GDM1 (cell line): ENCODE measurements around the gene PHC3.

Experiments used
- DNase-seq: peaks from one replicate; lab custom pipeline; 2025; lab: John Stamatoyannopoulos, UW

PHC3 gene

DNA sequence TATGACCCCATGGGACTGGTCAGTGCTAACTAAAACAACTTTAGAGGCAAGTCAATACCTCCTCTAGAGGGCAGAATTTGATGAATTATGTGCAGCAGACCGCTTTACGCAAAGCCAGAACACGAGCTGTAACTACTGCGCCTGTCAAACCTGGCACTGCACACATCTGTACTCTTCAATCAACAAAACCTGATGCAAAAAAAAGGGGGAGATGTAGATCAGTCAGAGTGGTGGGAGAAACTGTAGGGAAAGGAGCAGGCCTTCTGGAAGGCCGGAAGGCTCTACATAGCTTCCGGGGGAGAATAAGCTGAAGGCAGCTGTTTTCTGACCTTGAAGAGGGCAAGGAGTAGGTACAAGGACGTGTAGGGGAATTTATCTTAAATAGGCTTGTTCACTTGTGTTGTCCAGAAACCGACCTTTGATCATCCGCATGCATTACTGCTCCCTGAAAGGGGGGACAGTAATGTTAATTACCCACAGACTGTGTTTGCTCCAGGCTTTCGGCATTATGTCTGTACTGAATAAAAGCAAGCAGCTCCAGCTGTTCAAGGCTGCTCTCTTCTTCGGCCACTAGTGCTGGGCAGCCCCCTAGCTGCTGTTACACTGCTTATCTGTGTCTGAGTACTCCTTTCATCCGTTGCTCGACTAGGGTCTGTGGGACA lies 102.8 kb downstream of the PHC3 start:
- no peak for DNase-seq

DNA sequence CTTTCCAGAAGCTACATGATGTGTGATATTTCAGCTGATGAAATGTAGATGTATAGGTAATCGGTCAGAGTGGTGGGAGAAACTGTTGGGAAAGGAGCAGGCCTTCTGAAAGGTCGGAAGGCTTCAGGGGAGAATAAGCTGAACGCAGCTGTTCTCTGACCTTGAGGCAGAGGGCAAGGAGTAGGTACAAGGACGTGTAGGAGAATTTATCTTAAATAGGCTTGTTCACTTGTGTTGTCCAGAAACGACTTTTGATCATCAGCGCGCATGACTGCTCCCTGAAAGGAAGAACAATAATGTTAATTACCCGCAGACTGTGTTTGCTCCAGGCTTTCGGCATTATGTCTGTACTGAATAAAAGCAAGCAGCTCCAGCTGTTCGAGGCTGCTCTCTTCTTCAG lies 104.2 kb downstream of the PHC3 start:
- DNase-seq: no peak

DNA sequence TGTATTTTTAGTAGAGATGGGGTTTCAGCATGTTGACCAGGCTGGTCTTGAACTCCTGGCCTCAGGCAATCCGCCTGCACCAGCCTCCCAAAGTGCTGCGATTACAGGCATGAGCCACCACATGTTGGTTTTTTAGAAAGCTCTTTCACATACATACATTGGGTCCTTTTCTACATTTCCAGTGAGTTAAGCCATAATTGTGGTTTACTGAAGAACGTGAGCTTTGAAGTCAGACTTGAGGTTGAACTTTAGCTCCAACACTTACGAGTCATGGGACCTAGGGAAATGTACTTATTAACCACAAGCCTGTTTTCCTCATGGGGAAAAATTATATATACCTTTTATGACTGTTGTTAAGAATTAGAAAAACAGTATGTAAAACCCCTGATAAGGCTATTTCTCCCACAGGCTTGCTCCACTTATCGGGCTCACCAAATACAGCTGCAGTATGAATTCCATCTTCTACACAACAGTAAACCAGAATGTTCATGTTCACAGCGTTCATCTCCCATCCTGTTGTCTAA lies 104.8 kb downstream of the PHC3 start:
- no peak for DNase-seq

DNA sequence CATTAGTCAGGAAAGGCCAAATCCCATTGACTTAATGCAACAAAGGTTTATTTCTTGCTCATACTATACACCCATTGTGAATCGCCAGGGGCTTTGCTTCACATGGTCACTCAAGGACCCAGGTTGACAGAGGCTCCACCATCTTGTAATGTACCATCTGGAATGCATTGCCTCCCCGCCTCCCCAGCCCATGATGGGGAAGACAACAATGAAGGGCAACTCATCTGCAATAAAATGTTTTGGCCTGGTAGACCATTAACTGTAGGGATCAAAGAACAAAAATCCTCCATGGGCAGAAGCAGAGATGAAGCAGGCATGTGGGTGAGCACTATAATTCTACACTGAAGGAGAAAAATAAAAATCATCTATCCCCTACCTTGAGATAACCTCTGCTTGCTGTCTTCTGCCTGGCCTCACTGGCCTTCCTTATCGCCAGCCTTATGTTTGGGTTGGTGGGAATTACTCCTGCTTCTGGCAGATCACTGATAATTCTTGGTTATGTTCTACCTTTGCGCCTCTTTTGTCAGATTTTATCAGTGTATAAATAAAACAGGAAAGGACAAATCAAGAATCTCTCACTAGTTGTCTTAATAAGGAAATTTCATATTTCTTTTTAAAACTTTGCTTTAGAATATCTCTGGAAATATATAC lies 106.0 kb downstream of the PHC3 start:
- DNase-seq: no peak

DNA sequence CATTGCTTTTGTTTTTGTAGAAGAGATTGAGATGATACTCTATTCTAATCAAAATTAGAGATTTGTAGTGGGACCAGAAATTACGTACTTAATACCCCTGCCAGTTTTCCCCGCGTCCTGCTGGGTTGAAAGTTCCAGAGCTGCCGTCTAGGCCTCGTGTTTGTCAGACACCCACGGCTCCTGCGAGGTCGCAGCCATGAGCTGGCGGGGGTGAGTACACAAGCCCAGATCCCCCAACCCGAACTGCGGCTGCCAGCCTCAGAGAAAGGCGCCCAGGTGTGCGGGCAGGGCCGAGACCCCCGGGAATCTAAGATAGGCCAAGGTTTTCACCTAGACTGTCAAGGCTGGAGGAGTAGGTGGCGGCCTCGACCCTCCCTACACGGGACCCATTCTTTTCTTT lies 117.4 kb downstream of the PHC3 start:
- DNase-seq: no peak

DNA sequence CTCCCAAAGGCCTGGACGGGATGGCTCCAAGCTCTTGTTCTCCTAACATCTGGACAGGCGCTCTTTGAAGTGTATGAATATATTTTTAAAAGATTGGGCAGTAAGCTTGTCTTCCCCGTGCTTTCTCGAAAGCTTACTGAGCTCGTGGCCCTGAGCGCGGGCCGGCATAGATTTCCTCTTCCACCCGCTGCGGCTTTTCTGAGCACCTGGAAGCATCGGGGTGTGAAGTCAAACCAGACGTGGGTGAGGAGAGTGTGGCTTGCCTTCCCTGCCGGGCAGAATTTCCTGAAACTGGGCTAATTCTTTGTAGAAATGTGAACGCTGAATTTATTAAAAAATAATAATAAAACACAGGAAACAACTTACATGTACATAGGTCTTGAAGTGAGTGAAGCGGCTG lies 117.8 kb downstream of the PHC3 start:
- DNase-seq: no peak

DNA sequence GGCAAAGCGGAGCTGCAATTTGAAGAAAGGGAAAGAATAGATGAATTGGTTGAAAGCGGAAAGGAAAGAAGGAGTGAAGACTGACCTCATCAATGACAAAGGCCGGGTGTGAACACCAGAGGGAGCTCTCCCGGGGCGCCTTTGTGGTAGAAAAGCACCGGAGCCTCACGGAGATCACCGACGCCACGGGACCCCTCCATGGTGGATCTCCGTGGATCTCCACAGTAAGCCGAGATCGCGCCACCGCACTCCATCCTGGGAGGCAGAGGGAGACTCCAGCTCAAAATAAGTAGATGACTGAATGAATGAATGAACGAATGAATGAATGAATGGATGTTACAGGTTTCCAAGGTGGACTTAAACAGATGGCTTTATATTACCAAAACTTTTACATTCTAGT lies 118.8 kb downstream of the PHC3 start:
- DNase-seq: no peak

DNA sequence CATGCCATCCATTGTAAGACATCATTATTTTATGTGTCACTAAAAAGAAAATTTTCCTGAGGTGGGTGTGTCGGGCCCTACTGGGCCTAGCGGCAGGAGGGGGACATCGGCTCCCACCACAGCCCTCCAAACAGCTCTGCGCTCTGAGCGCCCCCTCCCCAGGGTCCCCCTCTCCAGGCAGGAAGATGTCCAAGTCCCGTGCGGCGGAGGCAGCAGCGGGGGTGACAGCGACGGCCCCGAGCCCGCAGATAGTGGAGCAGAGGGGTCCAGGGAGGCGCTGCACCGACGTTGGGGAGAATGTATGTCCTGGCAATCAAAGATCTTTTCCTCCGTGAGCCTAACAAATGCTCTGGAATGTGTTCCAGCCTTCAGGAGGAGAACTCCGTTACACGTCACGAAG lies 119.5 kb downstream of the PHC3 start:
- no peak for DNase-seq

DNA sequence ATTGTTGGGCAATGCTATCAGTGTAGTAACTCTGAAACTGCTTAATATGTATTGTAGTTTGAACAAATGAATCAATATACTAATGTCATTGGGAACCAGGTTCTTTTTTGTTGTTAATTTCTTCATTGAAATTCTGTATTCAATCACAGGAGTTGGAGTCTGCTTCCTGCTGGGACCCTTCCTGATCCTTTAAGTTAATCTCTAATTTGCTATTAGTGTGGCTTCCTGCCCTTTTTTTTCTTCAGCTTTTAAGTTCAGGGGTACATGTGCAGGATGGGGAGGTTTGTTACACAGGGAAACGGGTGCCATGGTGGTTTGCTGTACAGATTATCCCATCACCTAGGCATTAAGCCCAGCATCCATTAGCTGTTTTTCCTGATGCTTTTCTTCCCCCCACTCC lies 122.1 kb downstream of the PHC3 start:
- no peak for DNase-seq

DNA sequence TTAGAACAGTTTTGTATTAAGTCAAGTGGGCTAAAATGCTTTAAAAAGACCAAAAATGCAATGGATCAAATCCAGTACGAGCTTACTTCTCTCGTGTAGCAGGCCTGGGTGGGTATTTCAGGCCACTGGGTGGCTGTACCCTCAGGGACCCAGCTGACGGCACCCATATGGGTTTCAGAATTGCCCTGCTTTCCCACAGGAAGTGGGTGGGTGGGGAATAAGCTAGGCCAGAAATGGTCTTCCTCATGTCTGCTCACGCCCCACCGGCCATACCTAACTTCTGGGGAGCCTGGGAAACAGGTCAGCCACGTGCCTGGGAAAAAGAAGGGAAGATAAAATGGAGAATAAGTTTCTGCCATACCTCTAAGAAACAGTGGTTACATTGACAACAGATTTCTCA lies 123.4 kb downstream of the PHC3 start:
- DNase-seq: no peak

DNA sequence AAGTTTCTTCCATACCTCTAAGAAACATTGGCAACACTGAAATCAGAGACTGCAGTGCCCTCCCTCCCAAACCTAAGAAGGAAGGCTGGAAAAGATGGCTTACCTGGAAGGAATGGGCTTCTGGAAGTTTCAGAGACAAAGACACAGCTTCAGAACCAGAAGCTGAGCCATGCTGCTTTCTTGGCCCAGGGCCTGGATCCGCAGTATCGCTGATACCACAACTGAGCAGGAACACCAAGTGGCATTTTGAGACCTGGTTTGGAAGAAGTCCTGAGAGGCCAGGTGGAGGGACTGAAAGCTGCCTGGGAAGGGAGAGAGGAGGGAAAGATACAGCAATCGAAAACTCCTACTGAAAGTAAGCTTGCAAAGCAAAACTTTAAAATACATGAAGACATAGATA lies 124.0 kb downstream of the PHC3 start:
- no peak for DNase-seq

DNA sequence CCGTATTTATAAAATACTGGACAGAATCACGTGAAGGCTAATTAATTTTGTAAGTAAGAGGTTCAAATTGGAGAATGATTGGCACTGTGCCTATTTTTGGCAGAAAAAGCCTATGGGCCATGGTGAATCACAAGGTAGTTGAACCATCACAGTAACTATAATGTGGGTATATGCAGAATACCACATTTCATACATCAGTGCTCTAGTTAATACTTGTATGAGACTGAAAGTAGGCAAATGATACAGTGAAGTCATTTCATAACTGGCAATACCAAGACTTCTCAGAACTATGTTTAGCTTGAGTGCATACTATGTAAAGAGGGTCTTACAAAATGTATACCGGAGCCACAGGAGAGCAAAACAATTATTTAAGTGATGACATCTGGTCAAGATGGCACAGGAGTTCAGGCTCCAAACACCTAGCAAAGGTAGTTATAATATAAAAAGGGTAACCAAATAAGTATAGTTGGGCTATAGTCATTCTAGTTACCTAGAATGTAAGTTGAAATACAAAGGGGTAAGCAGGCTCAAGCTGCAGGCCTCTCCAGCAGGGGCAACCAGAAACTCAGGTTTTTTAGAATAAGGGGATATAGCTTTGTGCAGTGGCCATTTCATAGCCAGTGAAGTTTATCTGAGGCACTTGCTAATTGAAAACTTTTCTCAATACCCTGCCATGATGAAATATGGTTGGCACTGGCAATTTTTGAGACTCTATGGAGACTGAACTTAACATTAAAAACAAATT lies 124.7 kb downstream of the PHC3 start:
- DNase-seq: no peak

DNA sequence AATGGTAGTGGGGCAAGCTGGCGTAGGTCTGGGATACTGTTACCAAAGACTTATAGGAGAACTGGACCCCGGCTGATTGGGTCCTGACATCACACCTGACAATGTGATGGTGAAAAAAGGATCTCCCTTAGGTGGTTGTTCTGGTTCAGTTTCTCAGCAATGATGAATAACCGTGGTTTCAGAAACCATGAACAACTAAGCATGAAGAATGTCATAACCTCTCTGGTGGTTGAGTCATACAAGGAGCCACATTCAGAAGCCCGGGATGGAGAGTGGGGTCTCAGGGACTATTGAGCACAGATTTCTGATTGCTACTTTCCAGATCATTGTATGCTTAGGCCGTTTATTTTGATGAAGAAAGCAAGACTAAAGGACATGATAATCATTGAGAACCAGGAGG lies 126.3 kb downstream of the PHC3 start:
- no peak for DNase-seq

DNA sequence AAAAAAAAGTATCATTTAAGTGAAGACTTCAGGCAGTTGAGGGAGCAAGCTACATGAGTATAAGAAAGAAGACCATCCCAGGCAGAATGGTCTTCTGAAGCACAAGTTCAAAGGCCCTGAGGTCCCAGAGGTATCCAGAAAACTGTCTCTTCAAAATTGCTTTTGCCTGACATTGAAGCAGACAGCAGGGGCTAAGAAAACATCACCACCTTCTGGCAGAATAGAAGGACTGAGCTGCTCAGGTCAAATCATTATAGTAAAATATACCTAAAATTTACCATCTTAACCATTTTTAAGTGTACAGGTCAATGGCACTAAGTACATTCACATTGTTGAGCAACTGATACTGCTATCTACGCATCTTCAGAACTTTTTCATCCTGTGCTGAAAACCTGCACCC lies 127.3 kb downstream of the PHC3 start:
- DNase-seq: no peak

DNA sequence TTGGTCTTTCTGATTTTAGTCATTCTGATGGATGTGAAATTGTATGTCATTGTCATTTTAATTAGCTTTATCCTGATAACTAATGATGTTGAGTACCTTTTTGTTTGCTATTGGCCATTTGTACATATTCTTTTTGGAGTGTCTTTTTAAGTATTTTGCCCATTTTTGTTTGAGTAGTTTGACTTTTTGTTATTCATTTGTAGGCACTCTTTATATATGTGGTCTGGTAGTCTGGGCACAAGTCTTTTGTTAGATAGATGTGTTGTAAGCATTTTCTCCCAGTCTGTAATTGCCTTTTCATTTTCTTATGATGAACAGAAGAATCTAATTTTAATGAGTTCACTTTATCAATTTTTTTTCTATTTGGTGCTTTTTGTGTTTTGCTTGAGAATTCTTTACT lies 129.1 kb downstream of the PHC3 start:
- DNase-seq: no peak

DNA sequence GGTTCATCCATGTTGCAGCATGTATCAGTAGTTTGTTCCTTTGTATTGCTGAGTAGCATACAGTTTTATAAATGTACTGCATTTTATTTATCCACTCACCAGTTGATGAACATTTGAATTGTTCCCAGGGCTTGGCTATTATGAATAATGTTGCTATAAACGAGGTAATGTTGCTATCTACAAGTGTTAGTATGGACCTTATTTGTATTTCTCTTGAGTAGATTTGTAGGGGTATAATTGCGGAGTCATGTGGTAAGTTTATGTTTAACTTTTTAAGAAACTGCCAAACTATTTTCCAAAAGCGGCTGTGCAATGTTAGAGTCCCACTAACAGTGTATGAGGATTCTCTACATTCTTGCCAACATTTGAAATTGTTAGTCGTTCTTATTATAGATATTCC lies 130.8 kb downstream of the PHC3 start:
- DNase-seq: no peak

DNA sequence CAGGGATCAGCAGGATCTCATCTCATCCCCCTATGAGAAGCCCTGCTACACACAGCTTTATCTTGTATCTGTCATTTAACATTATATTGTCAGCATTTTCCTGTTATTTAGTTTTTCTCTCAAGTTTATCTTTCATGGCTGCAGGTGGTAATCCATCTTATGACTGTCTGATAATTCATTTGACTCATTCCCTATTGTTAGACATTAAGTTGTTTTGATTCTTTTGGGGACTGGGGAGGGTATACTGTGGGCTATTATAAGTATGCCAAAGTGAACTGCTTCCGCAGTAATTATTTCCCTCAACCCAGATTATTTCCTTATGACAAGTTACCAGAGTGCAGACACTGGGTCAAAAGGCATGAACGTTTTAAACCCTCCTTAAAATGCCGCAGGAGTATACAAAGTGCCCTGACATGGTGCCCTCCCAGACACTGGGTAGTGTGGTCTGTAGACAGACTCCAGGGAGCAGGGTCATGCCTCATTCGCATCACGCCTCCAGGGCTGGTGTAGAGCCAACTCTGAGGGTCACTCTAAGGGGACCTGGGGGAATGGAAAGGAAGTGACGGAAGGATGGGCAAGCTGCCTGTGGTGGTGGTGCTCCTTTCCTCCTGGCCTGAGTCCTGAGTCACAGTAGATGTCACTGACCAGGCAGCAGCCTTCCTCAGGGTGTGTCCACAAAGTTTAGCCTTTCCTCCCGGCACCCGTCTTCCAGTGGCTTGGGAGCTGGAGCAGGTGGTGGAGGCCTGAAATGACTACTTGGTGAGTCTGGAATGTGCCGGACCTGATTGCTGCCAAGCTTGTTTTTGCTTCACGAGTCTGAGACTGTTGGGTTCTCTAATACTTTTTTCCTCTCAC lies 132.2 kb downstream of the PHC3 start:
- DNase-seq: no peak

DNA sequence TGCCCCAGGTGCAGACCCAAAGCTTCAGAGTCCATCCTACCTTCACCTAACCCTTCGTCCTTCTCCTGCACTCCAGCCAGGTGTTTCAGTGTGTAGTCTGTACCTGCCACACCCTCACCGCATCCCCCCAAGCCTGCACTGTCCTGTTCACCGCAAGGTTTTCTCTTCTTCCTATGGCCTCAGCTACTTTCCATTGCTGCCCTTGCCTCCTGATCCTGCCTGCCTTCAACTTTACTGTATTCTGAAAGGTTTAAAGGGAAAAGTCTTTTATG lies 134.5 kb downstream of the PHC3 start:
- no peak for DNase-seq

DNA sequence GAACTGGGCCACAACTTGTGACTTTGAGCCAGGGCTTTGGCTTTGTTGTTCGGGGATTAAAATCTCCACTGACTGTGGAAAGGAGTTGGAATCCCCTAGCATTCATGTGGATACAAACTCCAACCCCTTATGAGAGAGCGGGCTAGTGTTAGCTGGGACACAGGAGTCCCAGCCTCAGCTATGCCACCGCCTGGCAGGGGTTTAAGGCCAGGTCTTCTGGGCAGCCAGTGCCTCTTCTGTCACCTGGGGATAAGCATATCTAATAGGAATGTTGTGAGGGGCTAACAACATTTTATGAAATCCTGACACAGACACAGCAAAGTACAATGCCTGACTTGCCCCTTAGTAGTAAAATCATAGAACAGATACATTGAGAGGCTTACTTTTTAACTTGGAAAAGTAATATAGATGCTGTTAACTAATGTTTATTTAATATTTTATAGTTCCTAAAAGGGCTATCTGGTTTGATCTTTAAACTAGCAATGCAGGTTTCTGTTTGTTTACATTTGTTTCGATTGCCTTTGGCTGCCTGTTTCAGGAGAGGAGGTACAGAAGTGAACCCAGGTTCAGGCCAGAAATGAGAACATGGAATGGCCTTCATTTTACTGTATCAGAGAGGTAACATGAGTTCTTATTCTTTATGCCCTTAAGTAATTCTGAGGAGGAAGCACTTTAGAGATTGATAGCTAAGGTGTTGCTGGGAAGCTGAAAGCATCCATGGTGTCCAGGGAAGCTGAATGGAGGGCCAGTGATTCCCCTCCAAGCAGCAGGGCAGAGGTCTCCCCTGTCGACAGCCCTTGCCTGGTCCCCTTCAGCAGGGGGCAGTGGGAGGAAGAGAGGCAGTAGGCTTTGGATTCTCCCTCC lies 135.0 kb downstream of the PHC3 start:
- DNase-seq: no peak

DNA sequence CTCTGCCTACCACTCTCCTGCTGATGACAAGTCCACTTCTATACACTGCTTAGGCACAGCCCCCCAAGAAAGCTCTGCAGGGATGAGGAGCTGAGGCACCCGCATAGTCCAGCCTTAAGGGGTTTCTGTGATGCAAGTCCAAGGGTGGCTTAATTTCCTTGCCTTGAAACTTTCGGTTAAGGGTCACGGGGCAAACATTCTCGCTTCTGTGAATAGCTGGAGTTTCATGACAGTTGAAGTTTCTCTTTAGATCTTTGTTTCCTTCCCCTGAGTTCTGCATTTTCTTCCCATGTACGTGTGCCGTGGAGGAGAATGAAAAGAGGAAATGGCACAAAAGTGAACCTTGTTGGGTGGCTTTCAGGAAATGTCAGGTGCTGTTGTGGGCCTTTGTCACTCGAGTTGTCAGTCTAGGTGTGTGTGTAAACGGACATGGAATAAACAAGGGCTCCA lies 136.7 kb downstream of the PHC3 start:
- peak; percentile 26 for DNase-seq

DNA sequence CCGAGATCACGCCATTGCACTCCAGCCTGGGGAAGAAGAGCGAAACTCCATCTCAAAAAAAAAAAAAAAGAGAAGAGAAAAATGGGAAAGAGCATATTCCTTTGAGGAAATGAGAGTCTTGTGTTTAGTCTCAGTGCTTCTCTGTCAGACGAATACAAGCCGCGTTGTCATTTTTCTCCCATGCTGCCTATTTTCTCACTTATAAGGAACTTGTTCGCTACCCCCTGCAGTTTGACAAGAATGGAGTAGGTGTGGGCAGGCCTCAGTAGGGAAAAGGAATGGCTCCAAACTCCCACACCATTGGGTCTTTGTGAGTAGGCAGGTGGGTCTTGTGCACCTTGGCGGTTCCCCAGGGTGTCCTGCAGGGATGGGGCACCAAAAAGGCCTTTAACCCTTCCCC lies 137.3 kb downstream of the PHC3 start:
- DNase-seq: no peak

DNA sequence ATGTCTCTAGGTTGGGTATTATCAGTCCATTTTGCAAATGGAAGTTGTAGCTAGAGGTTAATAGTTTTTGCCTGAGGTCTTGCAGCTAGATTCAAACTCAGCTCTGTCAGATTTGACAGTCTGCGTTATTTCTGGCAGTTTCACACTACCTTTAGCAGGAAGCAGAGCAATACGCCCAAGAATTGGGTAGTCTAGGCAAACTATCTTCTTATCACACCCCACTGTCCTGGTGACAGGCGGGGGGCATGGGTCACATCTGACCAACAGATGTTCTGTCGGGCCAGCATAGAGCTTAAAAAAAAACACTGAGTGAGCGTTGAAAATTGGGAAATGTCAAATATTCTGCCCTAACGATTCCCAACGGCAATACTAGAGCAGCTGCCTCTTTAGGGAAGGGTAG lies 138.0 kb downstream of the PHC3 start:
- no peak for DNase-seq
